ENCODE measurements around the gene PASD1. TPM values are rescaled to one million over a fixed set of nuclear protein-coding genes. Genes with fewer than 3 reads are reported as not detected.
A peak's percentile ranks its signal among the peaks of the same experiment; 100 is the strongest.

The PASD1 gene
- total and polyA plus RNA-seq, 11 donors, result 0.06 TPM; not detected in 10

DNA sequence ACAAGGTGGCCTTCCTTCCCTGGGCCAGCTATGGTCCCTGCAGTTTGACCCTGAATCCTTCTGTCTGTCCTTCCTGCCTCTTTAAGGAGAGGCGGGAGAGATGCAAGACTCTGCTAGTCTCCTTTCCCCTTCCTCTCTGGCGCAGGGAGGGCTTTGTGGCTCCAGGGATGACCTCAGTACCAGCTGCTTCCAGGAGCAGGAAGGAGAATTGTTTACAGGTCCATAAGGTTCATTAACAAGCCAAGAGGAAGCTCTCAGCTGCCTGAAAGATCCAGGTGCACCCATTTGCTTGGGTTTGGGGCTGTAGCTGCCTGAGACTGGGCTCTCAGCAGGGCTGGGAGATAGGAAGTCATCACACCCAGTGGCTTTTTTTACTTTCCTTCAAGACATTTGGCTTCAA lies 148.3 kb downstream of the PASD1 start:
- no peaks in the 10 kb centered on the region for H3K9me3 ChIP-seq
- DNase-seq (peak in 2 of 5 donors; percentile 32 to 39), ATAC-seq (peak; percentile 37 to 91 (median 52))
- H3K4me1 ChIP-seq, result peaks cover 0 to 10% (median 0%) of the 10 kb centered on the region in 12 donors
- 26 to 50% (median 36%) methylated on average over 2 of the region's 2 CpGs for WGBS, 4 donors
- peak overlapping the region in 9 of 12 donors; percentile 1 to 63 (median 42) for H3K27ac ChIP-seq
- H3K27me3 ChIP-seq, result peaks cover 0 to 4% (median 0%) of the 10 kb centered on the region in 9 donors
- TF ChIP-seq, protein P1, sequence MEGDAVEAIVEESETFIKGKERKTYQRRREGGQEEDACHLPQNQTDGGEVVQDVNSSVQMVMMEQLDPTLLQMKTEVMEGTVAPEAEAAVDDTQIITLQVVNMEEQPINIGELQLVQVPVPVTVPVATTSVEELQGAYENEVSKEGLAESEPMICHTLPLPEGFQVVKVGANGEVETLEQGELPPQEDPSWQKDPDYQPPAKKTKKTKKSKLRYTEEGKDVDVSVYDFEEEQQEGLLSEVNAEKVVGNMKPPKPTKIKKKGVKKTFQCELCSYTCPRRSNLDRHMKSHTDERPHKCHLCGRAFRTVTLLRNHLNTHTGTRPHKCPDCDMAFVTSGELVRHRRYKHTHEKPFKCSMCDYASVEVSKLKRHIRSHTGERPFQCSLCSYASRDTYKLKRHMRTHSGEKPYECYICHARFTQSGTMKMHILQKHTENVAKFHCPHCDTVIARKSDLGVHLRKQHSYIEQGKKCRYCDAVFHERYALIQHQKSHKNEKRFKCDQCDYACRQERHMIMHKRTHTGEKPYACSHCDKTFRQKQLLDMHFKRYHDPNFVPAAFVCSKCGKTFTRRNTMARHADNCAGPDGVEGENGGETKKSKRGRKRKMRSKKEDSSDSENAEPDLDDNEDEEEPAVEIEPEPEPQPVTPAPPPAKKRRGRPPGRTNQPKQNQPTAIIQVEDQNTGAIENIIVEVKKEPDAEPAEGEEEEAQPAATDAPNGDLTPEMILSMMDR (IDR thresholded peaks at IDR 0.05), result no peak
- TF ChIP-seq POLR2A (IDR thresholded peaks at IDR 0.05), result no peak
- intact Hi-C loops (cut with DNase I), result no loop called here
- no peak overlapping the region for H3K4me3 ChIP-seq
- H3K36me3 ChIP-seq, result no peaks in the 10 kb centered on the region

DNA sequence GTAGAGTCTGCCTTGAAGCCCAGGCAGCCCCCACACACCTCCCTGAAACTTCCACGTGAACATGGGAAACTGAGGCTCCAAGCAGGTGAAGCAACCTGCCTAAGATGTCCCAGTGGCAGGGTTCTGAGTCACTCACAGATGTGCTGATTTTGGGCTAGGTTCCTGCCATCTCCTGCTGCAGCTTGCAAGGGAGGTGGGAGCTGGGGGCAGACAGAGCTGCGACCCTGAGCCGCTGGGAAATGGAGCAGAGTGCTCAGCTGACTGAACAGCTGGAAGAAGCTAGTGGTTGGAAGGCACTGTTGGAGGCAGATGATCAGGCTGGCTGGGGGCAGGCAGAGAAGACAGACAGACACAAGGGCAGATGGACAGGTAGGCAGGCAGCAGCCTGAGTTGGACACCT lies 148.8 kb downstream of the PASD1 start:
- peak in 1 of 4 donors; percentile 15 for ATAC-seq
- TF ChIP-seq, protein P1 (IDR thresholded peaks at IDR 0.05), result no peak
- no peak for TF ChIP-seq POLR2A (IDR thresholded peaks at IDR 0.05)
- Histone ChIP-seq H3K4me1 (peaks cover 0 to 10% (median 0%) of the 10 kb centered on the region in 12 donors), H3K9me3 (no peaks in the 10 kb centered on the region), H3K4me3 (no peak overlapping the region), H3K36me3 (no peaks in the 10 kb centered on the region), H3K27me3 (peaks cover 0 to 4% (median 0%) of the 10 kb centered on the region in 9 donors), H3K27ac (peak overlapping the region in 7 of 12 donors; percentile 39 to 63 (median 57))
- 27 to 54% (median 37%) methylated on average over 3 of the region's 3 CpGs for WGBS, 4 donors
- intact Hi-C loops (cut with DNase I), result no loop called here
- DNase-seq, result no peak

- Histone ChIP-seq H3K27me3 (peaks cover 0 to 4% (median 0%) of the 10 kb centered on the region in 9 donors), H3K4me3 (no peak overlapping the region), H3K4me1 (peaks cover 0 to 10% (median 0%) of the 10 kb centered on the region in 12 donors), H3K36me3 (no peaks in the 10 kb centered on the region), H3K27ac (no peak overlapping the region), H3K9me3 (no peaks in the 10 kb centered on the region)
- WGBS, 4 donors, result 48 to 65% (median 61%) methylated on average over 3 of the region's 3 CpGs
- ATAC-seq (no peak), DNase-seq (peak in 1 of 5 donors; percentile 21)
- intact Hi-C loops (cut with DNase I), result no loop called here
- TF ChIP-seq, protein P1 (IDR thresholded peaks at IDR 0.05), result peak; percentile 18 to 56 (median 40)
- no peak for TF ChIP-seq POLR2A (IDR thresholded peaks at IDR 0.05)
Observed at GRCh38 chrX:151713849-151714248, 150.4 kb downstream of the PASD1 start.

DNA sequence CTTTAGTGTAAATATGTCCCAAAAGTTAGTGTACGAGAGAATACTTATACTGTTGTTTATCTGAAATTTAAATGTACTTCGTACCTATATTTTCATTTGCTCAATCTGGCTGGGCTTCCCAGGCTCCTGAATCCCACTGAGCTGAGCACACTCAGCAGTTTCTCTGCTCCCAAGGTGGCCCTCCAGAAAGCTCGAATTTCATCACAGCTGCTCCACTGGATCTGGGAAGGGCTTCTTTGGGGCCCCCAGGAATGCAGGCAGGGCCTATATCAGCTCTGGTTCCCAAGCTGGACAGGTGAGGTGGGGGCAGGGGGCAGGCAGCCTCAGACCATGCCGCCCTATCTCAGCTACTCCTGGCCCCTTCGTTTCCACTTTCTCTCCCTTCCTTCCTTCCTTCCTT lies 150.9 kb downstream of the PASD1 start:
- Histone ChIP-seq H3K27ac (no peak overlapping the region), H3K27me3 (peaks cover 0 to 4% (median 0%) of the 10 kb centered on the region in 9 donors), H3K9me3 (no peaks in the 10 kb centered on the region), H3K36me3 (no peaks in the 10 kb centered on the region), H3K4me3 (no peak overlapping the region), H3K4me1 (peaks cover 0 to 10% (median 0%) of the 10 kb centered on the region in 12 donors)
- ATAC-seq (no peak), DNase-seq (no peak)
- TF ChIP-seq, protein P1 (IDR thresholded peaks at IDR 0.05), result no peak
- TF ChIP-seq POLR2A (IDR thresholded peaks at IDR 0.05), result no peak
- intact Hi-C loops (cut with DNase I), result no loop called here
- WGBS, 4 donors, result 64 to 70% (median 66%) methylated on average over 5 of the region's 5 CpGs
